Esophagus squamous epithelium (tissue), 5 donors: ENCODE results near the gene RHOH. TPM values are rescaled to one million over a fixed set of nuclear protein-coding genes. Genes with fewer than 3 reads are reported as not detected.

Experiments
- DNase-seq: peaks from one replicate; lab custom pipeline; 2025; lab: John Stamatoyannopoulos, UW
- H3K27ac ChIP-seq, 4 donors: fragments of 200-600 bp; sonication (generic); one replicate each; pipeline ENCODE4 v1.5.1; 2016 to 2019; ENCODE audit warnings: mild to moderate bottlenecking in 1 of 4
- H3K27me3 ChIP-seq, 4 donors: fragments of 200-600 bp; sonication (generic); 1 replicate in 3 of 4; 2 replicates in 1 of 4; pipeline versions ENCODE4 v1.5.1 to v1.6.0; 2017 to 2021; ENCODE audit warnings: antibody characterized with exemption in 1 of 4
- H3K36me3 ChIP-seq, 3 donors: fragments of 200-600 bp; sonication (generic); one replicate each; pipeline ENCODE4 v1.5.1; 2016 to 2019
- H3K4me1 ChIP-seq, 3 donors: fragments of 200-600 bp; sonication (generic); one replicate each; pipeline ENCODE4 v1.5.1; 2017 to 2019
- H3K4me3 ChIP-seq, 4 donors: fragments of 200-600 bp; sonication (generic); 1 replicate in 3 of 4; 2 replicates in 1 of 4; pipeline ENCODE4 v1.5.1; 2016 to 2019; ENCODE audit warnings: mild to moderate bottlenecking in 2 of 4, moderate library complexity in 1 of 4
- H3K9me3 ChIP-seq, 3 donors: fragments of 200-600 bp; sonication (generic); one replicate each; pipeline ENCODE4 v1.5.1; 2016 to 2019
- POLR2A ChIP-seq, 4 donors: fragments of 450-650 bp; IDR thresholded peaks; one replicate each; pipeline ENCODE4 v1.6.1; 2017; ENCODE audit warnings: antibody characterized with exemption in 4 of 4, mild to moderate bottlenecking in 4 of 4, moderate library complexity in 3 of 4
- WGBS, 2 donors: methylation state at CpG; one replicate each; pipeline ENCODE4 v1.1.5; 2018; 5-methylcytosine and 5-hydroxymethylcytosine counted together
- intact Hi-C: fragments of 100-400 bp; cut with DNase I; formaldehyde crosslinking; loops from one replicate; pipeline ENCODE4 v1.15.0; 2022
- total RNA-seq, 4 donors: library from RNA; depleted of rRNA; stranded (reverse); fragments of >200 nt; gene quantifications; one replicate each; pipeline ENCODE4 v1.1.0, GENCODE V29; 2016
- TF ChIP-seq, protein P1 (sequence below), 6 experiments: fragments of 450-650 bp in 4 of 6; fragments of 200-600 bp in 2 of 6; sonication (generic) in 2 of 6; IDR thresholded peaks; one replicate each; pipeline ENCODE4 v1.5.1; 2016 to 2019; ENCODE audit warnings: antibody characterized with exemption in 6 of 6, mild to moderate bottlenecking in 4 of 6, moderate library complexity in 4 of 6
- donor health status: DM: yes; HTN: yes; CAD: no.

RHOH gene
- total RNA-seq, 4 donors from 2014 or later: 0.79 to 5.0 (median 2.2) TPM

DNA sequence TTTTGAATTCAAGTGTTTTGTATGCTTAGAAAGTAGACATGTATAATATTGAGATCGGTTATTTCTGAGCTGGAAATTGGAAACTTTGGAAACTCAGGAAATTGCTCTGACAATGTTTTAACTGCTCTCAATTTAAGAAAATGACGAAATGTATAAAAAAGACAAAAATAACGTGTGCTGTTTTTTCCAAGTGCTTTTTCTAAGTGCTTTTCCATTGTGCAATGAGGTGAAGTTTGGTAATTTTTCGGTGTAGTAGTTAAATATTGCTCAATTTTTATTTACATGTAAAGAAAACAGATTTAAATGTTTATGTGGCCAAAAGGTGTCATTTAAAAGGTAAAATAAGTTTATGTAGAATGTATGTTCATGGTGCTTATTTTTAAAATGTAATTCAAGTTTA lies 39.4 kb upstream of the RHOH start:
- Histone ChIP-seq H3K27me3 (no peaks in the 10 kb centered on the region), H3K36me3 (peaks cover 0 to 9% (median 0%) of the 10 kb centered on the region in 3 donors), H3K9me3 (no peaks in the 10 kb centered on the region), H3K4me3 (no peak overlapping the region), H3K27ac (no peak overlapping the region), H3K4me1 (no peaks in the 10 kb centered on the region)
- TF ChIP-seq, protein P1, sequence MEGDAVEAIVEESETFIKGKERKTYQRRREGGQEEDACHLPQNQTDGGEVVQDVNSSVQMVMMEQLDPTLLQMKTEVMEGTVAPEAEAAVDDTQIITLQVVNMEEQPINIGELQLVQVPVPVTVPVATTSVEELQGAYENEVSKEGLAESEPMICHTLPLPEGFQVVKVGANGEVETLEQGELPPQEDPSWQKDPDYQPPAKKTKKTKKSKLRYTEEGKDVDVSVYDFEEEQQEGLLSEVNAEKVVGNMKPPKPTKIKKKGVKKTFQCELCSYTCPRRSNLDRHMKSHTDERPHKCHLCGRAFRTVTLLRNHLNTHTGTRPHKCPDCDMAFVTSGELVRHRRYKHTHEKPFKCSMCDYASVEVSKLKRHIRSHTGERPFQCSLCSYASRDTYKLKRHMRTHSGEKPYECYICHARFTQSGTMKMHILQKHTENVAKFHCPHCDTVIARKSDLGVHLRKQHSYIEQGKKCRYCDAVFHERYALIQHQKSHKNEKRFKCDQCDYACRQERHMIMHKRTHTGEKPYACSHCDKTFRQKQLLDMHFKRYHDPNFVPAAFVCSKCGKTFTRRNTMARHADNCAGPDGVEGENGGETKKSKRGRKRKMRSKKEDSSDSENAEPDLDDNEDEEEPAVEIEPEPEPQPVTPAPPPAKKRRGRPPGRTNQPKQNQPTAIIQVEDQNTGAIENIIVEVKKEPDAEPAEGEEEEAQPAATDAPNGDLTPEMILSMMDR (IDR thresholded peaks at IDR 0.05): no peak
- TF ChIP-seq POLR2A (IDR thresholded peaks at IDR 0.05): no peak
- 73 to 78% methylated on average over 4 of the region's 4 CpGs for WGBS, 2 donors
- no peak for DNase-seq
- intact Hi-C loops: no loop called here

DNA sequence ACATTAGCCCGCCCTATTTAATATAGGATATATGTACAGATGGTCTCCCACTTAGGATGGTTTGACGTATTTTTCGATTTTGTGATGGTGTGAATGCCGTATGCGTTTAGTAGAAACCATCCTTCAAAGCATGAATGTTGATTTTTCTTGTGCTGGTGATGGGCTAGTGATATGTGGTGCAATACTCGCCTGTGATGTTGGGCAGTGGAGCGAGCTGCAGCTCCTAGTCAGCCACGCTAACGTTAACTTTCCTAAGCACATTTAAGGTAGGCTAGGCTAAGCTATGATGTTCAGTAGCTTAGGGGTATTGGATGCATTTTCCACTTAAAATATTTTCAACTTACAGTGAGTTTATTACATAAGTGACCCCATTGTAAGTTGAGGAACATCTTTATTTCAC lies 36.6 kb upstream of the RHOH start:
- 92 to 98% methylated on average over 9 of the region's 9 CpGs for WGBS, 2 donors
- no peak for TF ChIP-seq POLR2A (IDR thresholded peaks at IDR 0.05)
- TF ChIP-seq, protein P1 (IDR thresholded peaks at IDR 0.05): no peak
- intact Hi-C loops: no loop called here

DNA sequence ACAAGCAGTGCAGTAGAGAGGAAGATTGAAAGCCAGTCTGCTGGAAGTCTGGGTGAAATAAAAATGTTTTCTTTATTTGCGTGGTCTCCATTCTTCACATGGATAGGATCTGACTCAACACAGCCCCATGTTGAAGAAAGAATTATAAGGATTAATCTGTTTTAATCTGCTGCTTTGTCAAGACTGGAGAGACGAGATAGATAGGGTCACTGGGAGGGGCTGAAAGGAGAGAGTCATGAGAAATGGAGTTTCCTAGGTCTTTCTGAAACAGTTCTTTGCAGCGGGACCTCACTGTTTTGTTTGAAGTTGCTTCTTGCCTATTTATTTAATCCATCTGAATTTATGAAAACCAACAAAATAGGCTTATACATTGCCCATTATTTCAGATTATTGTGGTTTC lies 32.4 kb upstream of the RHOH start:
- no peak for TF ChIP-seq POLR2A (IDR thresholded peaks at IDR 0.05)
- TF ChIP-seq, protein P1 (IDR thresholded peaks at IDR 0.05): no peak
- H3K4me1 ChIP-seq: peaks cover 0 to 5% (median 0%) of the 10 kb centered on the region in 3 donors
- DNase-seq: no peak
- no peak overlapping the region for H3K27ac ChIP-seq
- peaks cover 0 to 11% (median 0%) of the 10 kb centered on the region in 3 donors for H3K9me3 ChIP-seq
- 46 to 64% methylated on average over 3 of the region's 3 CpGs for WGBS, 2 donors
- no peaks in the 10 kb centered on the region for H3K27me3 ChIP-seq
- H3K4me3 ChIP-seq: no peak overlapping the region
- peaks cover 0 to 13% (median 0%) of the 10 kb centered on the region in 3 donors for H3K36me3 ChIP-seq
- intact Hi-C loops: no loop called here

More for the DNA sequence above, 36.6 kb upstream of the RHOH start:
- no peak overlapping the region for H3K27ac ChIP-seq
- DNase-seq: no peak
- no peaks in the 10 kb centered on the region for H3K9me3 ChIP-seq
- peaks cover 0 to 13% (median 0%) of the 10 kb centered on the region in 3 donors for H3K36me3 ChIP-seq
- no peak overlapping the region for H3K4me3 ChIP-seq
- no peaks in the 10 kb centered on the region for H3K27me3 ChIP-seq
- H3K4me1 ChIP-seq: peaks cover 0 to 5% (median 0%) of the 10 kb centered on the region in 3 donors

DNA sequence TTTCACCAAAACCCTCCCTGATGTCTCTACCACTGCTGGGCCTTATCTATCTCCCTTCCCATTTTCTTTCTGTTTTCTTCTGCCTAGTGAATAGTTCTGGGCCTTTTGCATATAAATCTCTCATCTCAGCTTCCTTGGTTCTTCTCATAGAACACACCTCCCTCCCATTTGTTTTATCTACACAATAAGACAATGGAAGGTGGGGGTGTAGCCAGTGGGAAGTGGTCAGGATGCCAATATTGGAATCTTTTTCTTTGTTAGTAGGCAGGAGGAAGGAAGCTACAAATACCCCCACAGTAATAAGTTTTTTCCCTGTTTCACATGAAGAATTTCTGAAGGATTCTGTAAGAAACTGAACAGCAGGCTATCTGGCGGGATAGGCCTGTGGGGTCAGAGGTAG lies 30.9 kb upstream of the RHOH start:
- H3K27me3 ChIP-seq: no peaks in the 10 kb centered on the region
- no peak for DNase-seq
- H3K27ac ChIP-seq: no peak overlapping the region
- peaks cover 0 to 13% (median 0%) of the 10 kb centered on the region in 3 donors for H3K36me3 ChIP-seq
- H3K4me1 ChIP-seq: peaks cover 0 to 5% (median 0%) of the 10 kb centered on the region in 3 donors
- H3K9me3 ChIP-seq: peaks cover 0 to 11% (median 0%) of the 10 kb centered on the region in 3 donors
- WGBS, 2 donors: 91 to 93% methylated on average over 1 of the region's 1 CpG
- TF ChIP-seq POLR2A (IDR thresholded peaks at IDR 0.05): no peak
- TF ChIP-seq, protein P1 (IDR thresholded peaks at IDR 0.05): no peak
- intact Hi-C loops: no loop called here
- no peak overlapping the region for H3K4me3 ChIP-seq

GRCh38 chr4:40168070-40168469 lies 28.8 kb upstream of the RHOH start:
- Histone ChIP-seq H3K4me3 (no peak overlapping the region), H3K9me3 (peaks cover 0 to 11% (median 0%) of the 10 kb centered on the region in 3 donors), H3K27me3 (no peaks in the 10 kb centered on the region), H3K27ac (no peak overlapping the region), H3K36me3 (no peaks in the 10 kb centered on the region), H3K4me1 (peaks cover 0 to 5% (median 0%) of the 10 kb centered on the region in 3 donors)
- intact Hi-C loops: no loop called here
- TF ChIP-seq, protein P1 (IDR thresholded peaks at IDR 0.05): no peak
- no peak for TF ChIP-seq POLR2A (IDR thresholded peaks at IDR 0.05)
- no peak for DNase-seq
